Hematopoietic multipotent progenitor cell treated with erythropoietin and hydrocortisone succinate and interleukin-3 and kit ligand, for 17 days (in vitro differentiated cells): Measurements from ENCODE around the gene CMTM5.

Source experiments
- DNase-seq: peaks from one replicate; pipeline ENCODE4 v3.0.0-alpha.2; 2015; ENCODE audit warnings: low spot score

The CMTM5 gene

GRCh38 chr14:23376482-23377197 lies at the start of gene CMTM5:
TSS of gene CMTM5 (plus strand) at chr14:23377046. CDS start at chr14:23377252, 206 bp downstream.
- no peak for DNase-seq

- peak; percentile 86 for DNase-seq
Observed at GRCh38 chr14:23327947-23328744, 48.7 kb upstream of the CMTM5 start.

DNA sequence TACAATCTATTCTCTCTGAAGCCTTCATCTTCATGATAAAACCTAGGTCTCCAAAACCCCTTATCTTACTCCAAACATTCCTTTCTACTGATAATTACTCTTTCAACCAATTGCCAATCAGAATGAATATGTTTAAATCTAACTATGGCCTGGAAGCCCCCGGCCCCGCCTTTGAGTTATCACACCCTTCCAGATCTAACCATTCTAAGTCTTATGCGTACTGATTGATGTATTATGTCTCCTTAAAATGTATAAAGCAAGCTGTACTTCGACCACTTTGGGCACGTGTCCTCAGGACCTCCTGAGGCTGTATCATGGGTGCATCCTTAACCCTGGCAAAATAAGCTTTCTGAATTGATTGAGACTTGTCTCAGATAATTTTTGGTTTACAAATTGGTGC lies 41.2 kb upstream of the CMTM5 start:
- DNase-seq, result no peak

DNA sequence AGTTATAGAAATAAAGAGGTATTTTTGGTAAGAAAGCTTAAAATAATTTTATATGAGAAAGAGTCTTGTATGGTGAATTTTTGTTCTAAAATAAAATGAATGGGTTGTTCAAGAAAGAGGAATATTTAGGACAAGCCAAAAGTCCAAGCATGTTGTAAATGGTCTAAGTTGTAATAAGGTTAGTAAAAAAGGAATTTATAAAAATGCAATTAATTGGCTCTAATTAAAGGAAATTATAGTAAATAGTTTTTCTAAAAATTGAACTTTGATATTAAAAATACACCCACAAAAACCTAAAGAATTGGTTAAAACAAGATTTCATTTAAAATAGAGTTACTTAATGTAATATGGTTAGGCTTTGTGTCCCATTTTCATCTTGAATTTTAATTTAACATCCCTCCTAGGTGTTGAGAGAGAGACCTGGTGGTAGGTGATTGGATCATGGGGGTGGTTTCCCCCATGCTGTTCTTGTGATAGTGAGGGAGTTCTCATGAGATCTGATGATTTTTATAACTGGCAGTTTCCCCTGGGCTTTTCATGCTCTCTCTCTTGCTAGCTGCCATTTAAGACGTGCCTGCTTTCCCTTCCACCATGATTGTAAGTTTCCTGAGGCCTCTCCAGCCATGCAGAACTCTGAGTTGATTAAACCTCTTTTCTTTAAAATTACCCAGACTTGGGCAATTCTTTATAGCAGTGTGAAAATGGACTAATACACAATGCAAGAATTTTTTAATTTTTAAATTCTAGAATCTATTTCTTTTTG lies 37.2 kb upstream of the CMTM5 start:
- no peak for DNase-seq

GRCh38 chr14:23344481-23344880 lies 32.4 kb upstream of the CMTM5 start:
- DNase-seq, result no peak

DNA sequence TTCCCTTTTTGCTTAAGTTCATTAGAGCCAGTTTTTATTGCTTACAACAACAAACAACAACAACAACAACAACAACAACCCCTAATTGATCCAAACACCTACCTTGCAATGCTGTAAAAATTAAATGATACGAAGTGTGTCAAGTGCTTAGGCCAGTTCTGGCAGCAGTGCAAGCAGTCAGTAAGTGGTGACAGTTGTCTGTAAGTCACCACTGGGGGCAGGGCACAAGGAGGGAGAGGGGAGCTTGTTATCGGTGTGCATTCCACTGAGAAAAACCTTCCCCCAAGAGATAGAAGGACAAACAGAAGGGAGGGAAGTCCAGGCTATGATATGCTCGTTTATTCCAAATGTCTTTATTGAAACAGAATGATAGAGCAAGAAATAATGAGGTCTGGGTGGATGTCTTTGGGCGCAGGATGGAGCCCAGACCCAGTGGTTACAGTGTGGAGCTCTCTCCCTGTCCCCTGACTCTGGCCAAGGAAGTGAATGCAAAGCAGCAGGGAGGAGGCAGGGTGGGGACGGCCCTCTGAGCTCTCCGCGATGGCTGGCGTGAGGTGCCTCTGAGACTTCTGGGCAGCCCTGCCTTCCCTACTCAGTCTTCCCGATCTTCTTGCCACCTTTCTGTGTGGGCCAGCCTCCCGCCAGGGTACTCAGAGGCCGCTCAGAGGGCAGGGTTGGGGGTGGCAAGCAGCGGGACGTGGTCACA lies 30.7 kb upstream of the CMTM5 start:
- DNase-seq, result no peak

- no peak for DNase-seq
Observed at GRCh38 chr14:23346693-23347405, 30.0 kb upstream of the CMTM5 start.

GRCh38 chr14:23347406-23348296 lies 29.2 kb upstream of the CMTM5 start:
- DNase-seq, result no peak

- DNase-seq, result no peak
Observed at GRCh38 chr14:23348297-23348655, 28.6 kb upstream of the CMTM5 start.

- no peak for DNase-seq
Observed at GRCh38 chr14:23349156-23349845, 27.5 kb upstream of the CMTM5 start.

DNA sequence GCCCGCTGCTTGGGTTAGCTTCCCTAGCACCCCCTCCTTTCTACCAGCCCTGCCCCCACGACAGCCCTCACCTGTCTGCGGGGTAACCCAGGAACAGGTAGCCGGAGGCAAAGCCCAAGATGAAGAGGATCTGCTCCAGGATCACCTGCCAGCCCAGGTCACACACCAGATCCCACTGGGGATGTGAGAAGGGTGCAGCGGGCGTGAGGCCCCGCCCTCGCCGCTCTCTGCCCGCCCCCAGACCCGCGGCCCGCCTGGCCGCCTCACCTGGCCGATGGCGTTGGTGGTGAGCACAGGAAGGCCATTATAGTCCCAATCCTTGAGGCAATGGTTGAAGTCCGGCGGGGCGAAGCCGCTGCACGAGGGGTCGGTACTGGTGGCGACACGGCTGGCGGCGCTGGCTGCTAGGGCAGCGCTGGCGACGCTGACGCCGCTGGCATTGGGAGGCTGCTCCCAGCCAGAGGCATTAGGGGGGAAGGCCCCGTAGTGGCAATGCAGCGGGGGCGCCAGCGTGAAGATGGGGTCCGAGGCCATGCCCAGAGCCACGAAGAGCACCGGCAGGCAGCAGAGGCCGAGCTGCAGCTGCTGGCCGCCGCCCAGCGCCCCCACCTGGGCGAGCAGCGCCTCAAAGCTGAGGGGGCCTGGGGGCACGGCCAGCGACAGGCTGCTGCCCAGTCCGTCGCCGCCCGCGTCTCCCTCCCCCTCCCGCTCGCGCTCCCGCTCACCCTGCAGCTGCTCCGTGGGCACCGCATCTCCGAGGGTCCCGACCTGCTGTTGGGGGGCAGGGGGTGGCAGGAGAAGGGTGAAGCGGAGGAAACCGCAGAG lies 25.0 kb upstream of the CMTM5 start:
- DNase-seq, result no peak

- no peak for DNase-seq
Observed at GRCh38 chr14:23352506-23353432, 24.1 kb upstream of the CMTM5 start, which contains the start of gene SLC22A17. TSS of gene SLC22A17 (minus strand) at chr14:23352887.

DNA sequence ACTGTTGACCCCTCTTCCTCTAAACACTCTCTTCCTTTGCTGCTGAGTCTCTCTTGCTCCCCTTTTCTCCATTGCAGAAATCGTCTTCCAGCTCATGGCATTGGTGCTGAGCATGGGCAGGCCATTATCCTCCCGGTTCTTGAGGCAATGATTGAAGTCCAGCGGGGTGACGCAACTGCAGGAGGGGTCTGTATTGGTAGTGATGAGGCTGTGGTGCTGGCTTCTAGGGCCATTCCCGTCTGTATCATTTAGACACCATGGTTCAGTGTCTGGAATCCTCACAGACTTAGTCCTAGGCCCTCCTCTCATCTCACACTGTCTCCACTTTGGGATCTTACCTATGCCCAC lies 23.4 kb upstream of the CMTM5 start:
- no peak for DNase-seq

DNA sequence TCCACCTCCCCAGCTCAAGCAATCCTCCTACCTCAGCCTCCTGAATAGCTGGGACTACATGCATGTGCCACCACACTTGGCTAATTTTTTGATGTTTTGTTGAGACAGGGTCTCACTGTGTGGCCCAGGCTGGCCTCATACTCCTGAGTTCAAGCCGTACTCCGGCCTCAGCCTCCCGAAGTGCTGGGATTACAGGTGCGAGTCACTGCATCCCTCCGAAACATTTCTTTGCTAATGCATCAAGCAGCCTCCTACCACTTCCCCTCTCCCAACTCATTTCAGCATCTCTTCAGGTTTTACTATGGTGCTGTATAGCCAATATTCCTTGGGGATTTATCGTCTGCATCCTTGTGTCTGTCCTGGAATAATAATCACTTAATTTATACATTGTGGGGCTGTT lies 21.9 kb upstream of the CMTM5 start:
- no peak for DNase-seq

GRCh38 chr14:23355871-23356435 lies 20.9 kb upstream of the CMTM5 start:
- no peak for DNase-seq

DNA sequence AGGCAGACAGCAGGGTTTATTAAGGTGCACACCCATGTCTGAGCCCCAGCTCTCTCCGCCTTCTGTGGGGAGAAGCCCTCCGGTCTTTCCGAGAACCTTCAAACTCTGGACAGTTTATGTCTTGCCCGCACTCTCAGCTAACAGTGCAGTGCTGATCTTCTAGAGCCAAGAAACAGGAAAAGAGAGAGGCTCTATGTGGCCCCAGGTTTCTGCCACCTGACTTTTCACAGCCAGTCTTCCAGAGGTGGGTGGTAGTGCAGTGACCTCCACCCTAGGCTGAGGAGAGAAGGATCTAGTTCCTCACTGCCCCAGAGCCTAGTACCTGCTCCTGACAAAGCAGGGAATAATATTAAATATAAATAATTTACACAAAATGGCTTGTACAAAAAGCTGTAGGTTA lies 20.2 kb upstream of the CMTM5 start:
- DNase-seq, result no peak

DNA sequence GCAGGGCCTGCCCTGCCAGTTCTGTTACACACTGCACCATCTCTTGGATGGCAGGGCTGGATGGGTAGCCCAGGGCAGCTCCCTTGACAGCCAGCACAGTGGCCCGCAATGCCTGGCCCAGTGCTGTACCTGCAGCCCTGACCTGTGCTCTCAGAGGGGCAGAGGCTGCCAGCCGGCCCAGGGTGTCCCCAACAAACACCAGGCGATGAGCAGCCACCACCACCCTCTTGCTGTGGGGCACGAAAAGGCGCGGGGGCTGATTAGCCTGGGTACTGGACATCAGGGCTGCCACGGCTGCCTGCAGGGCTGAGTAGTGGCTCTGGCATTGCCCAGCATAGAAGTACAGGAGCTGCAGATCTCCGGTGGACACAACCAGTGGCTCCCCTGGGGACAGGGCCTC lies 19.6 kb upstream of the CMTM5 start:
- DNase-seq, result no peak

DNA sequence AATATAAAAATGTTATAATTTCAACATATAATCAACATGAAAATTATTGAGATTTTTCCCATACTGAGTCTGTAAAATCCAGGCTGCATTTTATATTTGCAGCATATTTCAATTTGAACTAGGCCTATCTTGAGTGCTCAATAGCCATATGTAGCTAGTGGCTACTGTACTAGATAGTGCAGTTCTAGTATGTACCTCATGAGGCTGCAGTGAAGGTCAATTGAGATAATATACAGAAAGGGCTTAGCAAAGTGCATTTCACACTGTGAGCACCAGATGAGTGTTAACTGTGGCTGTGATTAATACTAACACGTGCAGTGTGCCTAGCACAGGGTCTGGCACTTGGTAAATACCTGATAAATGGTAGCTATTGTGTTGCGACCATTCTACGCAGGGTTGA lies 18.8 kb upstream of the CMTM5 start:
- DNase-seq, result no peak
